Endothelial cell (in vitro differentiated cells): Measurements from ENCODE around the gene PCP2. TPM values are rescaled to one million over a fixed set of nuclear protein-coding genes. Genes with fewer than 3 reads are reported as not detected.

Source experiments
- DNase-seq: peaks from one replicate; pipeline ENCODE4 v3.0.0; 2021; ENCODE audit warnings: low spot score
- H3K27ac Mint-ChIP-seq: one replicate; pipeline ENCODE4 v1.8.0; 2021; ENCODE audit warnings: mixed read lengths, inconsistent platforms; ENCODE audit not compliant: unreplicated experiment
- H3K27me3 Mint-ChIP-seq: one replicate; pipeline ENCODE4 v1.8.0; 2021; ENCODE audit warnings: mild to moderate bottlenecking, moderate library complexity, mixed read lengths, inconsistent platforms; ENCODE audit not compliant: unreplicated experiment
- H3K36me3 Mint-ChIP-seq: one replicate; pipeline ENCODE4 v1.8.0; 2021; ENCODE audit warnings: mild to moderate bottlenecking, low read depth, mixed read lengths, inconsistent platforms; ENCODE audit not compliant: unreplicated experiment
- H3K4me1 Mint-ChIP-seq: one replicate; pipeline ENCODE4 v1.8.0; 2021; ENCODE audit warnings: mild to moderate bottlenecking, mixed read lengths, inconsistent platforms; ENCODE audit not compliant: unreplicated experiment
- H3K4me3 Mint-ChIP-seq: one replicate; pipeline ENCODE4 v1.8.0; 2021; ENCODE audit warnings: mild to moderate bottlenecking, mixed read lengths, inconsistent platforms; ENCODE audit not compliant: unreplicated experiment
- H3K9me3 Mint-ChIP-seq: one replicate; pipeline ENCODE4 v1.8.0; 2021; ENCODE audit warnings: mixed read lengths, inconsistent platforms; ENCODE audit not compliant: unreplicated experiment
- CTCF ChIP-seq: fragments of 200-600 bp; sonication (generic); IDR thresholded peaks from one replicate; pipeline ENCODE4 v1.5.0; 2021; ENCODE audit warnings: antibody characterized with exemption; ENCODE audit not compliant: unreplicated experiment
- total RNA-seq: library from RNA; stranded (reverse); fragmentation: NEBNext Ultra II Directional; extraction: Animal tissue kit (Norgen Biotek cat#: 25700); gene quantifications from one replicate; pipeline ENCODE4 v1.2.1, GENCODE V29; 2021; ENCODE audit not compliant: unreplicated experiment

PCP2 gene
- total RNA-seq, 1 donor from 2014 or later, result not detected

GRCh38 chr19:7676376-7676775 lies 42.9 kb upstream of the PCP2 start:
- no peaks in the 10 kb centered on the region for H3K4me1 Mint-ChIP-seq
- DNase-seq, result no peak
- no peak overlapping the region for H3K27ac Mint-ChIP-seq
- H3K4me3 Mint-ChIP-seq, result no peak overlapping the region
- H3K9me3 Mint-ChIP-seq, result peaks cover 4% of the 10 kb centered on the region
- no peak for TF ChIP-seq CTCF
- H3K36me3 Mint-ChIP-seq, result peaks cover 4% of the 10 kb centered on the region
- peaks cover 17% of the 10 kb centered on the region for H3K27me3 Mint-ChIP-seq

GRCh38 chr19:7674010-7675005 lies 40.8 kb upstream of the PCP2 start:
- no peak for TF ChIP-seq CTCF
- H3K27me3 Mint-ChIP-seq, result peaks cover 19% of the 10 kb centered on the region
- no peaks in the 10 kb centered on the region for H3K36me3 Mint-ChIP-seq
- peaks cover 4% of the 10 kb centered on the region for H3K4me1 Mint-ChIP-seq
- no peak overlapping the region for H3K4me3 Mint-ChIP-seq
- H3K27ac Mint-ChIP-seq, result no peak overlapping the region
- H3K9me3 Mint-ChIP-seq, result peaks cover 4% of the 10 kb centered on the region
- DNase-seq, result no peak

- Mint-ChIP-seq H3K9me3 (peaks cover 4% of the 10 kb centered on the region), H3K27ac (no peak overlapping the region), H3K27me3 (peaks cover 20% of the 10 kb centered on the region), H3K36me3 (no peaks in the 10 kb centered on the region), H3K4me3 (no peak overlapping the region), H3K4me1 (peaks cover 4% of the 10 kb centered on the region)
- no peak for TF ChIP-seq CTCF
- DNase-seq, result no peak
Measured at GRCh38 chr19:7672522-7672921, 39.0 kb upstream of the PCP2 start.

- Mint-ChIP-seq H3K4me1 (peaks cover 4% of the 10 kb centered on the region), H3K36me3 (no peaks in the 10 kb centered on the region), H3K4me3 (peak overlapping the region; percentile 21), H3K27me3 (peaks cover 16% of the 10 kb centered on the region), H3K9me3 (peaks cover 4% of the 10 kb centered on the region), H3K27ac (no peak overlapping the region)
- no peak for TF ChIP-seq CTCF
- DNase-seq, result no peak
Measured at GRCh38 chr19:7670790-7671189, 37.3 kb upstream of the PCP2 start.
